Uterus (tissue), 4 donors: ENCODE data around the gene GRAMD2B. TPM values are rescaled to one million over a fixed set of nuclear protein-coding genes. Genes with fewer than 3 reads are reported as not detected.
A peak's percentile ranks its signal among the peaks of the same experiment; 100 is the strongest.

Experiments used
- DNase-seq, 2 donors: peaks; one replicate each; pipeline ENCODE4 v3.0.0-alpha.2; 2019 to 2020
- H3K27ac ChIP-seq, 2 donors: fragments of 200-600 bp; sonication (generic); 1 replicate in 1 of 2; 2 replicates in 1 of 2; pipeline ENCODE4 v1.5.1; 2016 to 2018
- H3K27me3 ChIP-seq, 2 donors: fragments of 200-600 bp; sonication (generic); one replicate each; pipeline ENCODE4 v1.5.1; 2018 to 2019; ENCODE audit warnings: control low read depth in 1 of 2
- H3K36me3 ChIP-seq, 2 donors: fragments of 200-600 bp; sonication (generic); one replicate each; pipeline ENCODE4 v1.5.1; 2019; ENCODE audit warnings: control low read depth in 1 of 2
- H3K4me1 ChIP-seq, 2 donors: fragments of 200-600 bp; sonication (generic); one replicate each; pipeline ENCODE4 v1.5.1; 2018 to 2019; ENCODE audit warnings: control low read depth in 1 of 2
- H3K4me3 ChIP-seq, 2 donors: fragments of 200-600 bp; sonication (generic); 1 replicate in 1 of 2; 2 replicates in 1 of 2; pipeline ENCODE4 v1.5.1; 2018 to 2019; ENCODE audit warnings: mild to moderate bottlenecking in 1 of 2
- H3K9me3 ChIP-seq, 2 donors: fragments of 200-600 bp; sonication (generic); one replicate each; pipeline ENCODE4 v1.5.1; 2019; ENCODE audit warnings: control low read depth in 1 of 2
- POLR2A ChIP-seq, 2 donors: fragments of 450-650 bp; IDR thresholded peaks; one replicate each; pipeline ENCODE4 v1.6.1; 2016; ENCODE audit warnings: antibody characterized with exemption in 2 of 2, mild to moderate bottlenecking in 1 of 2, moderate library complexity in 1 of 2
- intact Hi-C: fragments of 100-400 bp; cut with DNase I; formaldehyde crosslinking; loops from one replicate; pipeline ENCODE4 v1.15.1; 2023; ENCODE audit warnings: low total_unique reads
- total RNA-seq, 4 donors: library from RNA; depleted of rRNA in 3 of 4; stranded (reverse); fragments of >200 nt in 3 of 4; gene quantifications; one replicate each; pipeline versions ENCODE4 v1.1.0 to v1.2.4, GENCODE V29; 2014 to 2023
- TF ChIP-seq, protein P1 (sequence below), 4 experiments: fragments of 200-600 bp in 2 of 4; fragments of 450-650 bp in 2 of 4; sonication (generic) in 2 of 4; IDR thresholded peaks; one replicate each; pipeline ENCODE4 v1.5.1; 2016 to 2019; ENCODE audit warnings: antibody characterized with exemption in 4 of 4, mild to moderate bottlenecking in 2 of 4, moderate library complexity in 1 of 4
- donor health status: DM: yes; HTN: yes; CAD: no.

GRAMD2B gene
- total RNA-seq, 4 donors from 2014 or later, result 34.0 to 91.5 (median 58.8) TPM

DNA sequence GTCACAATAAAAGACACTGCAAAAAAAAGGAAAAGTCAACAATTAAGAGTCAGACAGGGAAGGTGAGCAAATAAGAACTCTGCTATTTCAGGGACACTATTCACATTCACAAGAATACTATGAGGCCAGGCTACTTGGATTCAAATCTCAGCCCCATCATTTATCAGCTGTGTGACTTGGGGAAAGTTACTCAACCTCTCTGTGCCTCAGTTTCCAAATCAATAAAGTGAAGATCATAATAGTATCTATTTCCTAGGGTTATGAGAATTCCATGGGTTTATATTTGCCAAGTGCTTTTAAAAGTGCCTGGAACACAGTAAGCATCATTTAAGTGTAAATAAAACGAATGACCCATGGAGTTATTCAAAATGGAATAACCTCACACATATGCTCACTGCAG lies 115.4 kb downstream of the GRAMD2B start:
- Histone ChIP-seq H3K4me1 (peaks cover 0 to 6% of the 10 kb centered on the region in 2 donors), H3K27ac (peak overlapping the region; percentile 74 to 80), H3K9me3 (no peaks in the 10 kb centered on the region), H3K36me3 (no peaks in the 10 kb centered on the region), H3K4me3 (no peak overlapping the region), H3K27me3 (no peaks in the 10 kb centered on the region)
- TF ChIP-seq POLR2A (IDR thresholded peaks at IDR 0.05), result no peak
- TF ChIP-seq, protein P1, sequence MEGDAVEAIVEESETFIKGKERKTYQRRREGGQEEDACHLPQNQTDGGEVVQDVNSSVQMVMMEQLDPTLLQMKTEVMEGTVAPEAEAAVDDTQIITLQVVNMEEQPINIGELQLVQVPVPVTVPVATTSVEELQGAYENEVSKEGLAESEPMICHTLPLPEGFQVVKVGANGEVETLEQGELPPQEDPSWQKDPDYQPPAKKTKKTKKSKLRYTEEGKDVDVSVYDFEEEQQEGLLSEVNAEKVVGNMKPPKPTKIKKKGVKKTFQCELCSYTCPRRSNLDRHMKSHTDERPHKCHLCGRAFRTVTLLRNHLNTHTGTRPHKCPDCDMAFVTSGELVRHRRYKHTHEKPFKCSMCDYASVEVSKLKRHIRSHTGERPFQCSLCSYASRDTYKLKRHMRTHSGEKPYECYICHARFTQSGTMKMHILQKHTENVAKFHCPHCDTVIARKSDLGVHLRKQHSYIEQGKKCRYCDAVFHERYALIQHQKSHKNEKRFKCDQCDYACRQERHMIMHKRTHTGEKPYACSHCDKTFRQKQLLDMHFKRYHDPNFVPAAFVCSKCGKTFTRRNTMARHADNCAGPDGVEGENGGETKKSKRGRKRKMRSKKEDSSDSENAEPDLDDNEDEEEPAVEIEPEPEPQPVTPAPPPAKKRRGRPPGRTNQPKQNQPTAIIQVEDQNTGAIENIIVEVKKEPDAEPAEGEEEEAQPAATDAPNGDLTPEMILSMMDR (IDR thresholded peaks at IDR 0.05), result no peak
- intact Hi-C loops, result loop anchor here (5.0 kb wide), 1 partner anchor 186 kb away; no protein-coding TSS in a partner anchor
- no peak for DNase-seq

DNA sequence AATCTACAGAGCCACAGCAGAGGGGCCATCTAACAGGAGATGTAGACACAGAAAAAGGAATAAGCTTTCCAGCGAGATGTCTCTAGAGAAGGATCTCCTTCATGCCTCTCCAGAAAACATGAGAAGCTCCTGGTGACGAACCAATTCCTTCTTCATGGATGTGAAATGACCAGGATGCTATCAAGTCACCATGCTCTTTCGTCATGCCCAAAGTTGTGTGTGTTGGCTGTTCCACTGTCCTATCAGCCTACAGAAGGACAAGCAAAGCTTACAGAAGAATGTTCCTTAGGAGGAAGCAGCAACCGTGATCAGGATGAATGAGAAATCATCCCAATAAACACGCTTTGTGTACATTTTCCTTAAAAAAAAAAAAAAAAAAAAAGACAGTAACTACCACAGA lies 117.4 kb downstream of the GRAMD2B start:
- TF ChIP-seq POLR2A (IDR thresholded peaks at IDR 0.05), result no peak
- TF ChIP-seq, protein P1 (IDR thresholded peaks at IDR 0.05), result no peak
- H3K27ac ChIP-seq, result no peak overlapping the region
- intact Hi-C loops, result no loop called here

DNA sequence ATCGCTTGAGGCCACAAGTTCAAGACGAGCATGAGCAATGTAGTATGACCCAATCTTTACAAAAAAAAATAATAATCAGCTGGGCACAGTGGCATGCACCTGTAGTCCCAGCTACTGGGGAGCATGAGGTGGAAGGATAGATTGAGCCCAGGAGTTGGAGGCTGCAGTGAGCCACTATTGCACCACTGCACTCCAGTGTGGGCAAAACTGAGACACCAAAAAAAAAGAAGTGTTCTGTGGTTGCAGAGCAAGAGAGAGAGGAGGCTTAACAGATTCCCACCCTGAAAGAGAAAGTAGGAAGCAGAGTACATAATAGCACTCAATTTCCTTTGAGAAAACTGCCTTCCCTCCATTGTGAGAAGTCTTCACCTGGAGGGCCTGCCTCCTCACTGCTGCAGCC lies 119.2 kb downstream of the GRAMD2B start:
- Histone ChIP-seq H3K36me3 (no peaks in the 10 kb centered on the region), H3K27ac (no peak overlapping the region), H3K4me1 (peaks cover 0 to 6% of the 10 kb centered on the region in 2 donors), H3K4me3 (no peak overlapping the region), H3K9me3 (no peaks in the 10 kb centered on the region), H3K27me3 (no peaks in the 10 kb centered on the region)
- TF ChIP-seq, protein P1 (IDR thresholded peaks at IDR 0.05), result no peak
- DNase-seq, result no peak
- intact Hi-C loops, result loop anchor here (2.0 kb wide), 1 partner anchor 204 kb away; no protein-coding TSS in a partner anchor

More for the DNA sequence above, 117.4 kb downstream of the GRAMD2B start:
- DNase-seq, result no peak
- Histone ChIP-seq H3K4me1 (peaks cover 0 to 6% of the 10 kb centered on the region in 2 donors), H3K4me3 (no peak overlapping the region), H3K9me3 (no peaks in the 10 kb centered on the region), H3K36me3 (no peaks in the 10 kb centered on the region), H3K27me3 (no peaks in the 10 kb centered on the region)

DNA sequence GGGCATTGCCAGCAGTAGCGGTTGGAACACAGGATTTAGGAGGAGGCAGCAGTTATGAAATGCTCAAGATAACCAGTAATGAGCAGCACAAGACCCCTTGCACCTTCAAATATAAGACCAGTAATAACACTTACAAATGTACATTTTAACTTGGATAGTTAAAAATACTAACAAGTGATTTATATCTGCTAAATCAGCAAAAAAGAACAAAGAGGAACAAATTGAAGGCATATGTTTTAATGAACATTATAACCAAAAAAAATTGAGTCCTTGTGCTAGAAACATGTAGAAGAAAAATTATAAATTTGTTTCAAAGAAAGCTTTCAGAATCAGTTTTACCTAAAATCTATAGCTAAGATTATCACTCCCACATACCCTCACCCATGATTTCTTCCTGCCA lies 119.8 kb downstream of the GRAMD2B start:
- no peaks in the 10 kb centered on the region for H3K36me3 ChIP-seq
- H3K4me3 ChIP-seq, result no peak overlapping the region
- no peak overlapping the region for H3K27ac ChIP-seq
- intact Hi-C loops, result loop anchor here (2.0 kb wide), 1 partner anchor 204 kb away; no protein-coding TSS in a partner anchor
- H3K4me1 ChIP-seq, result peaks cover 0 to 6% of the 10 kb centered on the region in 2 donors
- DNase-seq, result no peak
- no peak for TF ChIP-seq POLR2A (IDR thresholded peaks at IDR 0.05)
- TF ChIP-seq, protein P1 (IDR thresholded peaks at IDR 0.05), result no peak
- no peaks in the 10 kb centered on the region for H3K27me3 ChIP-seq
- no peaks in the 10 kb centered on the region for H3K9me3 ChIP-seq

DNA sequence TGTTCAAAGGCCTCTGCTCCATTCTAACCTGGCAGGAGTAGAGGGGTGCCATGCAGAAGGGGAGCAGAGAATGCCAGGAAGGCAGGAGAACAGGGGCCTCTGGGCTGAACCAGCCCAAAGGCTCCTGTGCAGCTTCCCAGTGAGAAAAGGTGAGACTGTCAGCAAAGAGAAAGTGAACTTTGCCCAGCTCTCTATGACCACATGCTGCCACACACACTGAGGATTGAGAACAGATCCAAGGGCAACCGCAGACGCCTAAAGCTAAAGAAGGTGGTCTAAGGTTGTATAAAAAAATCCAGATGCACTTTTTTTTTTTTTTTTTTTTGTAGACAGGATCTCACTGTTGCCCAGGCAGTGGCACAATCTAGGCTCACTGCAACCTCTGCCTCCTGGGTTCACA lies 120.5 kb downstream of the GRAMD2B start:
- intact Hi-C loops, result loop anchor here (2.0 kb wide), 1 partner anchor 205 kb away; no protein-coding TSS in a partner anchor
- H3K36me3 ChIP-seq, result no peaks in the 10 kb centered on the region
- DNase-seq, result no peak

More for the DNA sequence above, 120.5 kb downstream of the GRAMD2B start:
- TF ChIP-seq POLR2A (IDR thresholded peaks at IDR 0.05), result no peak
- TF ChIP-seq, protein P1 (IDR thresholded peaks at IDR 0.05), result no peak
- Histone ChIP-seq H3K4me1 (peaks cover 0 to 3% of the 10 kb centered on the region in 2 donors), H3K27me3 (no peaks in the 10 kb centered on the region), H3K4me3 (no peak overlapping the region), H3K9me3 (no peaks in the 10 kb centered on the region), H3K27ac (no peak overlapping the region)

Other genes with a start within 250 kb of the GRAMD2B start
- gene ALDH7A1, start 171.8 kb downstream of the GRAMD2B start, total RNA-seq, result 10 to 100 TPM in 2 of 4 donors, 1 to 10 TPM in 2; 5.9 to 94.2 (median 31.6) TPM
- gene PHAX, start 177.5 kb downstream of the GRAMD2B start, total RNA-seq, result 10 to 100 TPM; 31.0 to 82.7 (median 72.9) TPM